Erythroblast (primary cell): ENCODE data around the gene GNAI1.

Experiments used
- GATA1 ChIP-seq: IDR thresholded peaks from 2 replicates; pipeline ENCODE4 v1.6.1; 2011; ENCODE audit warnings: low read depth, mild to moderate bottlenecking, control low read depth, low read length, moderate library complexity
- POLR2A ChIP-seq: IDR thresholded peaks from 2 replicates; pipeline ENCODE4 v1.6.1; 2011; ENCODE audit warnings: mild to moderate bottlenecking, low read length

DNA sequence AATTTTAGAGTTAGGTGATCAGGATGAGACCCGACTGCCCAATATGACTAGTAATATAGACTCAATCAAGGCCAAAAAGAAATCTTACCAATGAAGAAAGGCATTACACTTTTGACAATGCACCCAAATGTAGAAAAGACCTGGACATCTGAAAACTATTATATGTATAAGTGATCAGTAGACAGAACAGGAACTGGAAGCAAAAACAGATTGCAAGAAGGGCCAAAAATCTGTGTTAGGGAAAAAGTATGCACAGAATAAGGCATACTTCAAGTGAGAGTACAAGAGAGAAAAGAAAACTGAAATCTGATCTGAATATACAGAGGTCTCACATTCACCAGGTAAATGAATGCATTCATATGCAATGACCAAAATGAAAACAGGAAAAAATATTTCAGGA is 107.0 kb downstream of the GNAI1 start:
- TF ChIP-seq POLR2A (no peak), GATA1 (no peak)
